Stomach (tissue), 9 donors: ENCODE data around the gene SORCS2. TPM values are rescaled to one million over a fixed set of nuclear protein-coding genes. Genes with fewer than 3 reads are reported as not detected.

Experiments used
- DNase-seq, 2 donors: peaks; one replicate each; pipeline versions ENCODE4 v3.0.0 to v3.0.0-alpha.2; 2013 to 2019
- H3K27ac ChIP-seq, 5 donors: fragments of 200-600 bp in 4 of 5; sonication (generic) in 4 of 5; one replicate each; pipeline ENCODE4 v1.5.1; 2013 to 2019; ENCODE audit warnings: mild to moderate bottlenecking in 1 of 5, moderate library complexity in 1 of 5
- H3K27me3 ChIP-seq, 3 donors: fragments of 200-600 bp; sonication (generic); one replicate each; pipeline ENCODE4 v1.5.1; 2017 to 2019; ENCODE audit warnings: mixed run types in 1 of 3
- H3K36me3 ChIP-seq, 4 donors: fragments of 200-600 bp; sonication (generic); 1 replicate in 3 of 4; 2 replicates in 1 of 4; pipeline ENCODE4 v1.5.1; 2016 to 2019
- H3K4me1 ChIP-seq, 4 donors: fragments of 200-600 bp; sonication (generic); one replicate each; pipeline ENCODE4 v1.5.1; 2016 to 2019
- H3K4me3 ChIP-seq, 4 donors: fragments of 200-600 bp; sonication (generic) in 3 of 4; one replicate each; pipeline ENCODE4 v1.5.1; 2016 to 2019; ENCODE audit warnings: mild to moderate bottlenecking in 1 of 4
- H3K9me3 ChIP-seq, 4 donors: fragments of 200-600 bp; sonication (generic); one replicate each; pipeline ENCODE4 v1.5.1; 2016 to 2019
- CTCF ChIP-seq, 7 experiments: fragments of 450-650 bp in 4 of 7; fragments of 200-600 bp in 3 of 7; sonication (generic) in 3 of 7; IDR thresholded peaks; one replicate each; pipeline ENCODE4 v1.5.1; 2016 to 2019; ENCODE audit warnings: antibody characterized with exemption in 7 of 7, control low read depth in 2 of 7, mild to moderate bottlenecking in 1 of 7
- EP300 ChIP-seq: sonication (generic); formaldehyde crosslinking; IDR thresholded peaks from one replicate; pipeline ENCODE4 v1.6.1; 2017; ENCODE audit warnings: antibody characterized with exemption
- POLR2A ChIP-seq, 4 donors: fragments of 450-650 bp; IDR thresholded peaks; one replicate each; pipeline ENCODE4 v1.6.1; 2016; ENCODE audit warnings: antibody characterized with exemption in 4 of 4, control low read depth in 2 of 4, mild to moderate bottlenecking in 1 of 4, moderate library complexity in 1 of 4
- POLR2AphosphoS5 ChIP-seq, 3 donors: sonication (generic); formaldehyde crosslinking; IDR thresholded peaks; one replicate each; pipeline ENCODE4 v1.6.1; 2016; ENCODE audit warnings: antibody characterized with exemption in 3 of 3
- WGBS, 5 donors: extraction: QIAGEN DNeasy Blood & Tissue Kit in 3 of 5; methylation state at CpG; one replicate each; pipeline versions ENCODE4 v1.1.5 to v1.1.7; 2013 to 2018; 5-methylcytosine and 5-hydroxymethylcytosine counted together
- intact Hi-C: fragments of 100-400 bp; cut with DNase I; formaldehyde crosslinking; loops from one replicate; pipeline ENCODE4 v1.15.1; 2023; ENCODE audit warnings: low total_unique reads
- polyA plus RNA-seq, 3 donors: library from polyadenylated mRNA; stranded (reverse); fragments of 200-250 nt; gene quantifications; one replicate each; pipeline ENCODE4 v1.2.3, GENCODE V29; 2013
- total RNA-seq, 5 donors: library from RNA; depleted of rRNA; stranded (reverse); fragments of >200 nt; gene quantifications; one replicate each; pipeline versions ENCODE4 v1.1.0 to v1.2.3, GENCODE V29; 2014 to 2016
- donor health status: healthy with polysubstance abuse.
- donor health status: Bipolar disorder and iron deficiency.
- donor health status: healthy.

Gene SORCS2
- total and polyA plus RNA-seq, 8 donors, result under 0.01 to 13.0 (median 0.50) TPM; not detected in 1

GRCh38 chr4:7400671-7401298 lies 208.4 kb downstream of the SORCS2 start:
- 78 to 85% (median 83%) methylated on average over 2 of the region's 2 CpGs for WGBS, 5 donors
- intact Hi-C loops, result no loop called here
- no peak for DNase-seq
- Histone ChIP-seq H3K9me3 (no peaks in the 10 kb centered on the region), H3K36me3 (no peaks in the 10 kb centered on the region), H3K4me1 (peaks cover 0 to 25% (median 18%) of the 10 kb centered on the region in 4 donors), H3K27me3 (peaks cover 0 to 20% (median 0%) of the 10 kb centered on the region in 3 donors), H3K4me3 (no peak overlapping the region), H3K27ac (no peak overlapping the region)
- TF ChIP-seq CTCF (IDR thresholded peaks at IDR 0.05) (no peak), POLR2AphosphoS5 (IDR thresholded peaks at IDR 0.05) (no peak), EP300 (no peak), POLR2A (IDR thresholded peaks at IDR 0.05) (no peak)

DNA sequence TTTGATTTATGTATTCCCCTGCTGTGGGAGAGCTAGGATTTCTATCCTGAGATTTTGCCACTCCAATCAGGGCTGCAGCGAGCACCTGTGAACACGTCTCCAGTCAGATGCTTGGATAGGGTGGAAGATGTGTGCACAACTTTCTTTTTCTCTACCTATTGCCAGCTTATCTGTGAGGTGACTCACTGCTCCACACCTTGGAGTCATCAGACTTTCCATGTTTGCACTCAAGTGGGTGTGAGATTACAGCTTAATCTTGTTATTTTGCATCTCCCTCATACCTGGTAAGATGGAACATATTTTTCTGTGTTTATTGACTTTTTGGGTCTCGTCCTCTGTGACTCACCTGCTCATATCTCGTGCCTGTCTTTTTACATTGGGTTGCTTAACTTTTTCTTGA lies 210.2 kb downstream of the SORCS2 start:
- H3K4me1 ChIP-seq, result peaks cover 0 to 22% (median 15%) of the 10 kb centered on the region in 4 donors
- peaks cover 0 to 7% (median 2%) of the 10 kb centered on the region in 4 donors for H3K9me3 ChIP-seq
- no peak overlapping the region for H3K4me3 ChIP-seq
- H3K27me3 ChIP-seq, result peaks cover 0 to 7% (median 0%) of the 10 kb centered on the region in 3 donors
- DNase-seq, result peak; percentile 28 to 87
- intact Hi-C loops, result no loop called here
- WGBS, 5 donors, result 21 to 42% (median 36%) methylated on average over 4 of the region's 4 CpGs
- peak in 2 of 3 donors; percentile 54 to 81 for TF ChIP-seq POLR2AphosphoS5 (IDR thresholded peaks at IDR 0.05)
- no peak for TF ChIP-seq POLR2A (IDR thresholded peaks at IDR 0.05)
- no peak for TF ChIP-seq EP300
- no peak for TF ChIP-seq CTCF (IDR thresholded peaks at IDR 0.05)
- H3K27ac ChIP-seq, result peak overlapping the region in 4 of 5 donors; percentile 30 to 50 (median 36)
- no peaks in the 10 kb centered on the region for H3K36me3 ChIP-seq

- Histone ChIP-seq H3K27me3 (peaks cover 0 to 2% (median 0%) of the 10 kb centered on the region in 3 donors), H3K27ac (peak overlapping the region in 4 of 5 donors; percentile 39 to 82 (median 50)), H3K36me3 (no peaks in the 10 kb centered on the region), H3K9me3 (peaks cover 0 to 12% (median 5%) of the 10 kb centered on the region in 4 donors), H3K4me1 (peaks cover 0 to 17% (median 12%) of the 10 kb centered on the region in 4 donors), H3K4me3 (no peak overlapping the region)
- peak; percentile 46 to 52 for DNase-seq
- intact Hi-C loops, result no loop called here
- no peak for TF ChIP-seq POLR2A (IDR thresholded peaks at IDR 0.05)
- TF ChIP-seq POLR2AphosphoS5 (IDR thresholded peaks at IDR 0.05), result peak; percentile 50 to 69 (median 55)
- no peak for TF ChIP-seq CTCF (IDR thresholded peaks at IDR 0.05)
- TF ChIP-seq EP300, result no peak
- 18 to 27% (median 22%) methylated on average over 3 of the region's 3 CpGs for WGBS, 5 donors
Measured at GRCh38 chr4:7403001-7403400, 210.7 kb downstream of the SORCS2 start.

- peaks cover 0 to 14% (median 0%) of the 10 kb centered on the region in 3 donors for H3K27me3 ChIP-seq
- H3K27ac ChIP-seq, result no peak overlapping the region
- no peak overlapping the region for H3K4me3 ChIP-seq
- H3K9me3 ChIP-seq, result peaks cover 0 to 31% (median 21%) of the 10 kb centered on the region in 4 donors
- no peaks in the 10 kb centered on the region for H3K36me3 ChIP-seq
- intact Hi-C loops, result no loop called here
- H3K4me1 ChIP-seq, result peaks cover 0 to 20% (median 5%) of the 10 kb centered on the region in 4 donors
- TF ChIP-seq POLR2AphosphoS5 (IDR thresholded peaks at IDR 0.05) (no peak), CTCF (IDR thresholded peaks at IDR 0.05) (no peak), POLR2A (IDR thresholded peaks at IDR 0.05) (no peak), EP300 (no peak)
- WGBS, 5 donors, result 81 to 93% (median 91%) methylated on average over 4 of the region's 4 CpGs
- DNase-seq, result no peak
Measured at GRCh38 chr4:7408166-7408565, 215.8 kb downstream of the SORCS2 start.
